Psoas muscle (tissue), 8 donors: ENCODE results near the gene PANK2. TPM values are rescaled to one million over a fixed set of nuclear protein-coding genes. Genes with fewer than 3 reads are reported as not detected.
"Not testable (repeated sequence)": the region's sequence is repeated elsewhere in the genome, so short reads cannot be mapped to it uniquely, and the experiment has no call there.

ENCODE experiments used
- ATAC-seq, 4 donors: fragments of 200-7000 bp; cut with Tn5 transposase; one replicate each; pipeline ENCODE4 v1.9.1; 2020; ENCODE audit warnings: moderate library complexity in 3 of 4, mild to moderate bottlenecking in 2 of 4
- DNase-seq, 2 donors: peaks; one replicate each; pipeline ENCODE4 v3.0.0-alpha.2; 2020
- H3K27ac ChIP-seq: fragments of 200-600 bp; one replicate; pipeline ENCODE4 v1.8.0; 2022
- H3K27me3 ChIP-seq, 3 donors: fragments of 200-600 bp in 1 of 3; one replicate each; pipeline versions ENCODE4 v1.6.1 to v1.8.0; 2013 to 2022; ENCODE audit warnings: low read length in 2 of 3, mild to moderate bottlenecking in 2 of 3, moderate library complexity in 1 of 3; ENCODE audit not compliant: insufficient read depth in 3 of 3
- H3K36me3 ChIP-seq, 2 donors: fragments of 200-600 bp in 1 of 2; one replicate each; pipeline versions ENCODE4 v1.6.1 to v1.8.0; 2013 to 2022; ENCODE audit warnings: low read depth in 1 of 2, mild to moderate bottlenecking in 1 of 2, moderate library complexity in 1 of 2; ENCODE audit not compliant: insufficient read depth in 1 of 2
- H3K4me1 ChIP-seq: fragments of 200-600 bp; one replicate; pipeline ENCODE4 v1.8.0; 2022
- H3K4me3 ChIP-seq: fragments of 200-600 bp; one replicate; pipeline ENCODE4 v1.8.0; 2022; ENCODE audit warnings: mild to moderate bottlenecking
- H3K9me3 ChIP-seq: fragments of 200-600 bp; one replicate; pipeline ENCODE4 v1.8.0; 2022
- CTCF ChIP-seq: fragments of 200-600 bp; IDR thresholded peaks from one replicate; pipeline ENCODE4 v1.8.0; 2022; ENCODE audit warnings: antibody characterized with exemption
- WGBS, 3 donors: extraction: QIAGEN DNeasy Blood & Tissue Kit; methylation state at CpG; one replicate each; pipeline versions ENCODE4 v1.1.6 to v1.1.7; 2013; 5-methylcytosine and 5-hydroxymethylcytosine counted together
- intact Hi-C, 2 donors: fragments of 100-400 bp; cut with DNase I; formaldehyde crosslinking; loops; one replicate each; pipeline versions ENCODE4 v1.11.0 to v1.14.2; 2022
- polyA plus RNA-seq, 3 donors: library from polyadenylated mRNA; stranded (reverse); fragments of 200-250 nt; gene quantifications; one replicate each; pipeline ENCODE4 v1.2.3, GENCODE V29; 2013
- total RNA-seq, 4 donors: library from RNA; stranded (reverse); fragmentation: NEBNext Ultra II Directional in 2 of 4; extraction: Animal tissue kit (Norgen Biotek cat#: 25700) in 2 of 4; gene quantifications; one replicate each; pipeline versions ENCODE4 v1.2.1 to v1.2.4, GENCODE V29; 2021 to 2023
- donor health status: healthy with polysubstance abuse.
- donor health status: DM: no; HTN: no; CAD: no; lungs with moderate emphysema.
- donor health status: Bipolar disorder and iron deficiency.
- donor health status: healthy.
- donor health status: DM: yes; HTN: yes; CAD: no.
- donor health status: DM: no; HTN: no; CAD: no.
- donor health status: DM: no; HTN: no; CAD: no.
- donor health status: DM: yes; HTN: yes; CAD: no.

The PANK2 gene
- total and polyA plus RNA-seq, 7 donors: 9.7 to 32.9 (median 18.6) TPM

- no peak for TF ChIP-seq CTCF
- H3K27ac ChIP-seq: no peak overlapping the region
- no peaks in the 10 kb centered on the region for H3K27me3 ChIP-seq
- H3K4me3 ChIP-seq: no peak overlapping the region
- ATAC-seq: no peak
- intact Hi-C loops: no loop called here
- peaks cover 5% of the 10 kb centered on the region for H3K4me1 ChIP-seq
- peaks cover 0 to 33% of the 10 kb centered on the region in 2 donors for H3K36me3 ChIP-seq
- H3K9me3 ChIP-seq: no peaks in the 10 kb centered on the region
- no peak for DNase-seq
These were observed 12.5 kb upstream of the PANK2 start for GRCh38 chr20:3876676-3877075.

GRCh38 chr20:3878921-3879274 lies 10.3 kb upstream of the PANK2 start:
- intact Hi-C loops, H3K27me3 ChIP-seq, ATAC-seq, DNase-seq, H3K9me3 ChIP-seq, H3K4me1 ChIP-seq, H3K4me3 ChIP-seq, H3K27ac ChIP-seq: not testable (repeated sequence)
- WGBS, 3 donors: 97 to 100% (median 100%) methylated on average over 4 of the region's 4 CpGs
- peaks cover 0 to 16% of the 10 kb centered on the region in 2 donors for H3K36me3 ChIP-seq

- Histone ChIP-seq H3K27ac (no peak overlapping the region), H3K4me3 (no peak overlapping the region), H3K27me3 (no peaks in the 10 kb centered on the region), H3K9me3 (no peaks in the 10 kb centered on the region), H3K36me3 (no peaks in the 10 kb centered on the region), H3K4me1 (peaks cover 11% of the 10 kb centered on the region)
- no peak for TF ChIP-seq CTCF
- ATAC-seq: no peak
- intact Hi-C loops: loop anchor here in 1 of 2 donors (5.0 kb wide), 2 partner anchors 127 to 202 kb away; no protein-coding TSS in a partner anchor
- 82 to 89% (median 87%) methylated on average over 3 of the region's 3 CpGs for WGBS, 3 donors
- no peak for DNase-seq
These were observed 3.5 kb upstream of the PANK2 start for GRCh38 chr20:3885715-3886114.

GRCh38 chr20:3887876-3888620 lies 1.1 kb upstream of the PANK2 start:
- peak in 2 of 4 donors; percentile 13 to 22 for ATAC-seq
- whole genome bisulfite sequencing, 3 donors: 12 to 18% (median 16%) methylated on average over 15 of the region's 15 CpGs
- peak overlapping the region; percentile 81 for H3K4me3 ChIP-seq
- H3K27ac ChIP-seq: peak overlapping the region; percentile 89
- no peaks in the 10 kb centered on the region for H3K27me3 ChIP-seq
- H3K4me1 ChIP-seq: peaks cover 33% of the 10 kb centered on the region
- H3K36me3 ChIP-seq: peaks cover 0 to 4% of the 10 kb centered on the region in 2 donors
- H3K9me3 ChIP-seq: no peaks in the 10 kb centered on the region
- intact Hi-C loops: loop anchor here in 1 of 2 donors (5.0 kb wide), 2 partner anchors 124 to 199 kb away; no protein-coding TSS in a partner anchor
- peak in 1 of 2 donors; percentile 27 for DNase-seq
- no peak for TF ChIP-seq CTCF

- Histone ChIP-seq H3K9me3 (no peaks in the 10 kb centered on the region), H3K4me1 (peaks cover 41% of the 10 kb centered on the region), H3K4me3 (peak overlapping the region; percentile 81), H3K36me3 (peaks cover 0 to 4% of the 10 kb centered on the region in 2 donors), H3K27me3 (no peaks in the 10 kb centered on the region), H3K27ac (peak overlapping the region; percentile 89)
- DNase-seq (peak; percentile 47 to 76), ATAC-seq (peak; percentile 12 to 21 (median 14))
- intact Hi-C loops: loop anchor here (5.0 kb wide), 3 partner anchors 38 to 198 kb away; no protein-coding TSS in a partner anchor
- peak; percentile 7 for TF ChIP-seq CTCF
- WGBS, 3 donors: 0 to 1% (median 0%) methylated on average over 20 to 68 of the region's 68 CpGs
These were observed 556 bp downstream of the PANK2 start for GRCh38 chr20:3889489-3890397.
